IPS-18a (cell line): ENCODE measurements around the gene FAM120A.

Experiments used
- H3K27ac ChIP-seq: one replicate; pipeline ENCODE4 v1.5.1; 2013; ENCODE audit warnings: low read length
- H3K27me3 ChIP-seq: one replicate; pipeline ENCODE4 v1.6.1; 2013; ENCODE audit warnings: mild to moderate bottlenecking, low read length; ENCODE audit not compliant: control insufficient read depth, insufficient read depth
- H3K36me3 ChIP-seq: one replicate; pipeline ENCODE4 v1.6.1; 2013; ENCODE audit warnings: low read depth, low read length; ENCODE audit not compliant: control insufficient read depth
- H3K4me1 ChIP-seq: one replicate; pipeline ENCODE4 v1.6.1; 2013; ENCODE audit warnings: low read depth, low read length; ENCODE audit not compliant: control insufficient read depth
- H3K4me3 ChIP-seq: one replicate; pipeline ENCODE4 v1.5.1; 2013; ENCODE audit warnings: low read length
- H3K9ac ChIP-seq: one replicate; pipeline ENCODE4 v1.6.1; 2013; ENCODE audit warnings: mild to moderate bottlenecking, low read length, moderate library complexity
- H3K9me3 ChIP-seq: one replicate; pipeline ENCODE4 v1.6.1; 2013; ENCODE audit warnings: low read depth, low read length; ENCODE audit not compliant: control insufficient read depth

Gene FAM120A

DNA sequence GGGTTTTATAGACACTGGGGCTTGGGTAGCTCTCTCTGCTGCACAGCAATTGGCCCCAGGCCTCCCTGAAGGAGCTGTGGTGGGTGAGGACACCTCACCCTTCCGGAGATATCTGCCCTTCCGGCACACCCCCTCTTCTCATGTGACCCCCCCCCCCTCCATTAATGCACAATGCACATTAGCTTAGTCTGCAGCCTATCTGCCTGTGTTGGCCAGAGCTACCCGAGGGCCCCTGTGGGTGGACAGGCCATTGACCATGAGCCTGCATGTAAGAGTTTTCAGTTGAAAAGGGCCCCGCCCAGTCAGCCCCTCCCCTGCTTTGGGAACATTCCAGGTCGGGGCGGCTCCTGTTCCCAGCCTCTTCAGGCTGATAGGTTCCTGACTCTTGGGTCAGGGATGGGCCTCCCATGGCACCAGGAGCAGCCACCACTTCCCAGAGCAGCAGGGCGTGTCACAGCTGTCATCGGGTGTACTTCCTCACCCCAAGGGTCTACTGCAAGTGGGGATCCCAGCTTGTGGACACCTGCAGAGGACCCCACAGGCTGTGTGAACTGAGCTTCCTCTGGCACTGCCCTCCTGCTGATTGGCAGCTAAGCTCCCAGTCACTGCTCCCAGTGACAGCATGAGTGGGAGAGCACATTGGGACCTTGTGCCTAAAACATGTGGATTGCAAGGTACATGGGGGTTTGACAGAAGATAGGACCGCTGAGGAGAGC, 142.7 kb downstream of the FAM120A start:
- Histone ChIP-seq H3K9me3 (no peaks in the 10 kb centered on the region), H3K4me3 (no peak overlapping the region), H3K27ac (no peak overlapping the region), H3K9ac (no peak overlapping the region), H3K27me3 (no peaks in the 10 kb centered on the region), H3K36me3 (no peaks in the 10 kb centered on the region), H3K4me1 (peaks cover 9% of the 10 kb centered on the region)

DNA sequence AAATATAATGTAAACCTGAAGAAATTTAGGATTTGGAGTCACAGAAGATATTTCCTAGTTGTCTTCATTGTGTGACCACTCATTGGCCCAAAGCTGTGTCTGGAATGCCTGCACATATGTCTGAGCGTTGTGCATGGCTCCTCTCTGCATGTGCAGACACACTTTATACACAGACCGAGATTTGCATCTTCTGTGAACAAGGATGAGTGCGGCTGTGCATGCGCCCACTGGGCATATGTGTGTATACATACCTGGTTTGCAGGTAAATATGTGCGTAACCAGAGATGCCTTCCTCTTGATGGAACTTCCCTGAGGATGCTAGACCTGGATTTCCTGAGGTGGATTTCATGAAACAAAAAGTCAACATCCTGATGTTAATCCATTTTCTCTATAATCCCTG, 144.0 kb downstream of the FAM120A start:
- Histone ChIP-seq H3K9me3 (no peaks in the 10 kb centered on the region), H3K4me1 (peaks cover 21% of the 10 kb centered on the region), H3K4me3 (no peak overlapping the region), H3K36me3 (no peaks in the 10 kb centered on the region), H3K9ac (no peak overlapping the region), H3K27ac (no peak overlapping the region), H3K27me3 (no peaks in the 10 kb centered on the region)

DNA sequence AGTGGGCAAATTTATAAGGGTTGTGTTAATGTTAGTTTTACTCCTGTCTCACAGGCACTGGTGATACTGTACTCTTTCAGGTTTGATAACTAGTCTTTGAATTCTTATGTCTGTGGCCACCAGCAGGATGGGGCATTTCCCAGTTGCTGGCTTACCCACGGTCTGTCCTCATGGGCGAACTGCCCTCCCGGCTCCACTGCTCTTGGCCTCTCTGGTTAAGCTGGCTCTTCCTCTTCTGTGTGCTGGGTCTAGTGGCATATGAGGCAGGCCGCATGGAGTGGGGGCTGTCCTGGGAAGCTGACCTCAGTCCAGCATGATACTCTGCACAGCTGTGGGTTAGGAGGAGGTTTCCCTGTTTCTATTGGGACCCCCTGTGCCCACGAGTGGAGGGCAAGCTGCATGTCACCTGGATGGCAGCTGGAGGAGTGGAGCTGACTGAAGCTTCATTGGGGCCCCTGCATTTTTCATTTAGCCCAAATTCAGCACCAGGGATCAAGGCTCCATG, 144.4 kb downstream of the FAM120A start:
- Histone ChIP-seq H3K4me1 (peaks cover 26% of the 10 kb centered on the region), H3K9ac (no peak overlapping the region), H3K27ac (no peak overlapping the region), H3K4me3 (no peak overlapping the region), H3K36me3 (no peaks in the 10 kb centered on the region), H3K27me3 (no peaks in the 10 kb centered on the region), H3K9me3 (no peaks in the 10 kb centered on the region)

DNA sequence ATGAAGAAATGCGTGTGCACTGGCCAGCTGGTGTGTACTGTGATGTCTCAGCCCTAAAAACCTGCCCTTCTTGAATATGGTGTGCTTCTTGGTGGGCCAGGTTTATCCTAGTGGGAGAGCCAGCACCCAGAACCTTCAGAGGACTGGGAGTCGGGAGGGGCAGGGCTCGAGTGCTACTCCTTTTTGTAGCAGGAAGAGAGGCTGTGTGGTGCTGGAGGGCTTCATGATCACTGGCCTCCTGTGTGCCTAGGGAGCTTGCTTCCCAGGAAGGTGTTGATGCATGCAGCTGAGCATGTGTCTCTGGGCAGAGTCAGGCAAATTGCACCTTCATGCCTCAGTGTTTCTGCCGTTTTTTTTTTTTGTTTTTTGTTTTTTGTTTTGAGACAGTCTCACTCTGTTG, 144.9 kb downstream of the FAM120A start:
- peaks cover 28% of the 10 kb centered on the region for H3K4me1 ChIP-seq
- H3K9me3 ChIP-seq = no peaks in the 10 kb centered on the region

DNA sequence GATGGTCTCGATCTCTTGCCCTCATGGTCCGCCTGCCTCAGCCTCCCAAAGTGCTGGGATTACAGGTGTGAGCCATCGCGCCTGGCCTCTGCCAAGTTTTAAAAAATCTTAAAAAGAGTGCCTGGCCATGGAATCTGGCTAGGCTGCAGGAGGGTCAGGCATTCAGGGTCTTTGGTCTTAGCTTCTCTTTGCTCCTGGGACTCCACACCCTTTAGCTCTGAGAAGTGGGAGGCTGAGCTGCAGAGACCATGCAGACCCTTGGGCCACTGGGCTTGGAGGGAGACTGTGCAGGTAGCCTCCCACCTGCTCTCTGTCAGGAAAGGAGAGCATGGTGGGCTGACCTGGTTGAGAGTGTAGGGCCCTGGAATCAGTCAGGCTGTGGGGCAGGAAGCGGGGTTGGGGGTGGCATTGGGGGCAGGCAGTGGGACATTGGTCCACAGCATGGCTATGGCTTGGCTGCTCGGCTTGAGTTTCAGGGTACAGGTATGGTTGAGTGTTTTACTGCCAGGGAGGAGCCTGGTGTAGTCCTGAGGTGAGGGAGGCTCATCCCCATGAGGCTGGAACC, 145.7 kb downstream of the FAM120A start:
- no peak overlapping the region for H3K4me3 ChIP-seq
- no peaks in the 10 kb centered on the region for H3K9me3 ChIP-seq
- no peak overlapping the region for H3K27ac ChIP-seq
- peaks cover 30% of the 10 kb centered on the region for H3K4me1 ChIP-seq
- no peaks in the 10 kb centered on the region for H3K27me3 ChIP-seq
- no peak overlapping the region for H3K9ac ChIP-seq
- no peaks in the 10 kb centered on the region for H3K36me3 ChIP-seq

More for the DNA sequence above, 144.9 kb downstream of the FAM120A start:
- Histone ChIP-seq H3K4me3 (no peak overlapping the region), H3K9ac (no peak overlapping the region), H3K27ac (no peak overlapping the region), H3K27me3 (no peaks in the 10 kb centered on the region), H3K36me3 (no peaks in the 10 kb centered on the region)

DNA sequence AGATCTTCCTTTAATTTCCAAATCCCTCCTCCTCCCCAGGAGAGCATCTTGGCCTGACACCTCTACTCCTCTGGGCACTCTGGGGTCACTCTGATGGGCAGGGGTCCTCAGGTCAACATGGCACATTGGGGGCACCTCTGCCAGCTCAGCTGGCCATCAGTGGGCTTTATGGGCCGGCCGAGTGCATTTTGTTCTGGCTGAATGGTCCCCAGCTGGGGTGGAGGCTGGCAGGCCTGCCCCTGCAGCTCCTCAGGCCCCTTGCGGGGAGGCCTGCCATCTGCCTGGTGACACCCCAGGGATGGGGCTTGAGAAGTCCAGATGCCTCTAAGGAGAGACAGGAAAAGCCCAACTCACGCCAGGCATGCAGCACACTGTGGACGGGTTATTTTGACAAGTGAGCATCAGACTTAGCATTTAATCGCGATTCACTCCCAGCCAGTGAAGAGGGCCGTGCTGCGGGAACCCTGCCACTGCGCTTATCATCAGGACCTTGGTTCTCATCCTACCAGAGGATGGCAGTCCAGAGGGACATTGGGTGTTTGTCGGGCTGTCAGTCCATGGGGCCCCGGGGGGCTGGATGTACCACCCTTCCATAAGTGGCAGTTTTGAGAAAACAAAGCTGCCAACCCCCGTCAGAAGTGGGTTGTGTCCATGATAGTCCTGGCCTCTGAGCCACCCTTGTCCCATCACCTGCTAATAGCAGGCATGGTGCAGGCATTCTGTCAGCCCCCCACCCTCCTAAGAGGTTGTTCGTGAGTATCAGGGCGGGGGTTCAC, 146.6 kb downstream of the FAM120A start:
- Histone ChIP-seq H3K4me3 (no peak overlapping the region), H3K9me3 (no peaks in the 10 kb centered on the region), H3K27me3 (no peaks in the 10 kb centered on the region), H3K36me3 (no peaks in the 10 kb centered on the region), H3K27ac (no peak overlapping the region), H3K4me1 (peaks cover 30% of the 10 kb centered on the region), H3K9ac (no peak overlapping the region)

DNA sequence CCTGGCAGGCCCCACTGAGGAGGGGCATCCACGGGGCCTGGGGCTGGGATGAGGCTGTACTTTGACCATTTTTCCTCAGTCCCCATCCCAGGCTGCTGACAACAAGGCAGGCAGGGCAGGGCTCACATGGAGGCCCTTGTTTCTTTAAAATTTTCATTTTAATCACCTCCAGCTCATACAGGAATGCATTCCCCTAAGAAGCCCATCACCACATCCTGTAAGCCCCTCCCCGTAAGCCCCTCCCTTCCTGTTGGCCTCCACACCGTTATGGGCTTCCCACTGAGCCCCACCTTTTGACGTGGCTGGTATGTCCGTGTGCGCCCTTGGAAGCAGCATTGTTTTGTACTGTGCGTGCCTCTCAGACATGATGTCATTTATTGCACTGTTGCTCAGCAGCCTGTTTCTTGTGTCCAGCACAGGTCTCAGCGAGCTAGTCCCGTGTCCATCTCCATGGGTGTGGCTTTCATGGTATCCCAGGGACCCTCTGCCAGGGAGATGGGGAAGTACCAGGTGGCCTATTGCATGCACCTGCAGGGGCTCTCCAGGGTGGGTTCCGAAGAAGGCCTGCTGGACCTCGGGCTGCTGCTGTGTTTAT, 147.3 kb downstream of the FAM120A start:
- H3K4me3 ChIP-seq = no peak overlapping the region
- H3K27me3 ChIP-seq = no peaks in the 10 kb centered on the region
- H3K4me1 ChIP-seq = peaks cover 30% of the 10 kb centered on the region
- no peak overlapping the region for H3K9ac ChIP-seq
- no peaks in the 10 kb centered on the region for H3K9me3 ChIP-seq
- no peaks in the 10 kb centered on the region for H3K36me3 ChIP-seq
- no peak overlapping the region for H3K27ac ChIP-seq

DNA sequence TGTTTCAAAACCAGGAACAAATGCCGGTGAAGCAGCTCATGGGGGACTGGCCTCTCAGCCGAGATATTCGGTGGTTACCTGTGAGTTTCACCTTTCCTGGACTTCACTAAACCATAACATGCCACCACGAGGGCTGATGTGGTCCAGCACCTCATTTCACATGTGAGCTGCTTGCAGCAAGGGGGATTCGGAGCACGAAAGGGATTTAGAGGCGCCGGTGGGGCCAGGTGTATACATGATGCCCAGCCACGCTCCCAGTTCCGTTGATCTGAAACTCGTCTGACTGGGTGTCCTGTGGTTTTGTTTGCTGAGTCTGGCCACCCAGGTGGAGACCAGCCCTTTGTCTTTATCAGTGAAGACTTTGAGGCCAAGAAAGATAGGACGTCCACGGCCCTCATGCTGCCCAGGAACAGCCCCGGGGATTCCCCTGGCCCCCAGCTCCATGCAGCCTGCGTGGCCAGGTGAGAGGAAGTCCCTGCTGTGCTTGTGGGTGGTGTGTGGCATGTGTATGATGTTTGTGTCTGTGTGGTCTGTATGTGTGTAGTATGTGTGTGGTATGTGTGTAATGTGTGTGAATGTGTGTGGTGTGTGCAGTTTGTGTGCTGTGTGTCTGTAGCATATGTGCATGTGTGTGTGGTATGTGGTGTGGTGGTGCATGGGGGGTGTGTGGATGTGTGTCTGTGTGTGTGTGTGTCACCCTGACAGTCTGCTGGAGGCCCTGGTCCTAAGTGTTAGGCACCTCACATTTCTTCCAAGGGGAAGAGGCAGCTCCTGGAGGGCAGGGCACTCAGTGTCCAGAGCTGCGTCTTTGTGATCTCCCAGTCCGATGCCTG, 148.3 kb downstream of the FAM120A start:
- peaks cover 30% of the 10 kb centered on the region for H3K4me1 ChIP-seq
- no peak overlapping the region for H3K27ac ChIP-seq
- H3K4me3 ChIP-seq = no peak overlapping the region
- H3K9me3 ChIP-seq = no peaks in the 10 kb centered on the region
- no peaks in the 10 kb centered on the region for H3K27me3 ChIP-seq
- H3K36me3 ChIP-seq = no peaks in the 10 kb centered on the region
- H3K9ac ChIP-seq = no peak overlapping the region

DNA sequence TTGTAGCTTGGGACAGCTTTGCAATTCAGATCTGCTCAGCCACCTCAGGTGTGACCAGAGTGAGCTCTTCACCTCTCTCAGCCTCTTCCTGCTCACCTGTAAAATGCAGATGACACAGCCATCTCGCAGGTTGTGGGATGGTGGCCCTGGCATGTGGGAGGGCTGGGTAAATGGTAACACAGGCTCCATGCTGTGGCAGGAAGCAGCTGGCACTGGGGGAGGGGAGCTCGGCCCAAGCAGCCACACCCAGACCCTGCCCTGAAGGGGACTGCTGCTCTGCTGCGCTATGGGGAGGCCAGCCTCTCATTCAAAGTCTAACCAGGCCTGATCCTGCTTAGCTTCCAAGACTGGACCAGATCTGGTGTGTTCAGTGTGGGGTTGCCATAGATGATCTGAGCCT, 149.0 kb downstream of the FAM120A start:
- H3K9ac ChIP-seq = no peak overlapping the region

DNA sequence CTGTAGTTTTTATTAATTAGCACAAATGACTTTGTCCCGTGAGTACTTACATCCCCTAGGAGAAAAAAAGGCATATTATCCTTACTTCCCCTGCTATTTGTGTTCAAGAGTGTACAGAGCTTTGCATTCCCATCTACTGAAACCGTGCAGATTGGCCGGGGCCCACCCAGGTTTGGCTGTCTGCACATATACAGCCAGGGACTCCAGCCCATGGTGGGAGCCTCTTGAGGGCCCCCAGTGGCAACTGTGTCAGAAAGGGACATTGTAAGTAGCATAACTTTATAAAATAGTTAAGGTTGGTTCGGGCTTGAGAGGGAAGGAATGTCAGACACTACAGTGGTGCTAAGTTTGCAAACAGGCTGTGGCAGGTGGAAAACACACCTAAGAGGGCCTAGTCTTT, 149.6 kb downstream of the FAM120A start:
- H3K9me3 ChIP-seq = no peaks in the 10 kb centered on the region
- H3K27me3 ChIP-seq = no peaks in the 10 kb centered on the region
- no peak overlapping the region for H3K9ac ChIP-seq
- no peak overlapping the region for H3K4me3 ChIP-seq
- no peaks in the 10 kb centered on the region for H3K36me3 ChIP-seq
- peaks cover 30% of the 10 kb centered on the region for H3K4me1 ChIP-seq
- no peak overlapping the region for H3K27ac ChIP-seq

More for the DNA sequence above, 149.0 kb downstream of the FAM120A start:
- H3K4me3 ChIP-seq = no peak overlapping the region
- no peaks in the 10 kb centered on the region for H3K27me3 ChIP-seq
- peaks cover 30% of the 10 kb centered on the region for H3K4me1 ChIP-seq
- H3K36me3 ChIP-seq = no peaks in the 10 kb centered on the region
- H3K27ac ChIP-seq = no peak overlapping the region
- H3K9me3 ChIP-seq = no peaks in the 10 kb centered on the region

DNA sequence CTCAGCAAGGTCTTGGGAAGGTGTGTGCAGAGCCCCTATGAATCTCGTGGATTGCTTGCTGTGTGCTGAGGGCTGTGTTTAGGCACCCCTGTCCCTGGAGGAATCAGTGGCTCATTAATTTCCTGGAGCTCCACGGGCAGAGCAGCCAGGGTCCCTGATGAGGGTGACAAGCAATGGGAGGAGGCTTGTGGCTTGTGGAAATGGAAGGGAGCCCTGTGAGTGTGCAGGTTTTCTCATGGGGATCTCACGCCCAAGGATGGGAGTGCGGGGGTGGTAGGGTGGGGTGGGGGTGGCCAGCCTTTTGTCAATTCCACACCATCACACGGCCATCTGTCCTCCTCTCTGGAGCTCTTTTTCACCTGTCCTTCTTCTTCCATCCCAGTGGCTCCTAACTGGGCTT, 150.2 kb downstream of the FAM120A start:
- Histone ChIP-seq H3K9me3 (no peaks in the 10 kb centered on the region), H3K27me3 (no peaks in the 10 kb centered on the region), H3K4me1 (peaks cover 30% of the 10 kb centered on the region), H3K27ac (no peak overlapping the region), H3K9ac (no peak overlapping the region), H3K4me3 (no peak overlapping the region), H3K36me3 (no peaks in the 10 kb centered on the region)
